Neural cell (in vitro differentiated cells): ENCODE results near the gene STXBP1. TPM values are rescaled to one million over a fixed set of nuclear protein-coding genes. Genes with fewer than 3 reads are reported as not detected.

ENCODE experiments used
- H2AFZ ChIP-seq: fragments of 200-600, 300-800 bp; sonication (generic), shearing (Covaris generic); 2 replicates; pipeline ENCODE4 v1.6.0; 2014; ENCODE audit warnings: low read depth, mild to moderate bottlenecking, antibody characterized with exemption, low read length, moderate library complexity
- H3F3A ChIP-seq: fragments of 200-600 bp; shearing (Covaris generic); 2 replicates; pipeline ENCODE4 v1.6.1; 2016; ENCODE audit warnings: mild to moderate bottlenecking, moderate library complexity, mixed read lengths, antibody characterized with exemption, low read length; ENCODE audit not compliant: insufficient read depth, poor library complexity, severe bottlenecking
- H3K27ac ChIP-seq: fragments of 200-600, 300-800 bp; sonication (generic), shearing (Covaris generic); 2 replicates; pipeline ENCODE4 v1.5.1; 2014; ENCODE audit warnings: mild to moderate bottlenecking, low read length, moderate library complexity
- H3K27me3 ChIP-seq: fragments of 300-800, 200-600 bp; sonication (generic), shearing (Covaris generic); 2 replicates; pipeline ENCODE4 v1.6.0; 2014; ENCODE audit warnings: mild to moderate bottlenecking, low read depth, low read length, moderate library complexity; ENCODE audit not compliant: insufficient read depth
- H3K36me3 ChIP-seq: fragments of 300-800, 200-600 bp; sonication (generic), shearing (Covaris generic); 2 replicates; pipeline ENCODE4 v1.5.1; 2014; ENCODE audit warnings: mild to moderate bottlenecking, antibody characterized with exemption, low read length, moderate library complexity; ENCODE audit not compliant: insufficient read depth
- H3K4me2 ChIP-seq: fragments of 300-800, 200-600 bp; sonication (generic), shearing (Covaris generic); 2 replicates; pipeline ENCODE4 v1.6.0; 2014; ENCODE audit warnings: mild to moderate bottlenecking, low read length
- H3K4me3 ChIP-seq: fragments of 300-800, 200-600 bp; sonication (generic), shearing (Covaris generic); 2 replicates; pipeline ENCODE4 v1.5.1; 2014; ENCODE audit warnings: mild to moderate bottlenecking, low read length, moderate library complexity
- H3K79me2 ChIP-seq: fragments of 200-600 bp; shearing (Covaris generic); replicated peaks from 2 replicates; pipeline ENCODE4 v1.6.0; 2014; ENCODE audit warnings: mild to moderate bottlenecking, low read length, moderate library complexity; ENCODE audit not compliant: insufficient read depth
- H3K9ac ChIP-seq: fragments of 300-800, 200-600 bp; sonication (generic), shearing (Covaris generic); 2 replicates; pipeline ENCODE4 v1.6.1; 2016; ENCODE audit warnings: mild to moderate bottlenecking, low read length, mixed read lengths
- H3K9me2 ChIP-seq: fragments of 200-600 bp; shearing (Covaris generic); 2 replicates; pipeline ENCODE4 v1.6.1; 2016; ENCODE audit warnings: mild to moderate bottlenecking, low read length, mixed read lengths; ENCODE audit not compliant: insufficient read depth
- H3K9me3 ChIP-seq: fragments of 200-600, 300-800 bp; sonication (generic), shearing (Covaris generic); 2 replicates; pipeline ENCODE4 v1.6.1; 2016; ENCODE audit warnings: mild to moderate bottlenecking, mixed run types, low read length, moderate library complexity, mixed read lengths
- H4K20me1 ChIP-seq: fragments of 200-600 bp; shearing (Covaris generic); 2 replicates; pipeline ENCODE4 v1.6.1; 2016; ENCODE audit warnings: mild to moderate bottlenecking, mixed run types; ENCODE audit not compliant: insufficient read depth
- EP300 ChIP-seq: fragments of 450-650 bp; conservative IDR thresholded peaks from 2 replicates; pipeline ENCODE4 v1.6.1; 2014; ENCODE audit warnings: antibody characterized with exemption, mild to moderate bottlenecking, moderate library complexity; ENCODE audit not compliant: poor library complexity, severe bottlenecking
- EZH2 ChIP-seq: fragments of 200-600, 300-800 bp; shearing (Covaris generic), sonication (generic); IDR thresholded peaks from 2 replicates; pipeline ENCODE4 v1.6.1; 2014; ENCODE audit warnings: antibody characterized with exemption, low read length, borderline replicate concordance, mild to moderate bottlenecking; ENCODE audit not compliant: insufficient read depth, poor library complexity, severe bottlenecking
- MXI1 ChIP-seq: fragments of 450-650 bp; conservative IDR thresholded peaks from 2 replicates; pipeline ENCODE4 v1.6.1; 2014; ENCODE audit warnings: antibody characterized with exemption, mild to moderate bottlenecking; ENCODE audit not compliant: poor library complexity, severe bottlenecking
- POLR2AphosphoS5 ChIP-seq: IDR thresholded peaks from 2 replicates; pipeline ENCODE4 v1.6.1; 2012
- RAD21 ChIP-seq: fragments of 450-650 bp; conservative IDR thresholded peaks from 2 replicates; pipeline ENCODE4 v1.6.1; 2014; ENCODE audit warnings: antibody characterized with exemption, mild to moderate bottlenecking, moderate library complexity
- SMC3 ChIP-seq: fragments of 450-650 bp; conservative IDR thresholded peaks from 2 replicates; pipeline ENCODE4 v1.6.1; 2014; ENCODE audit warnings: antibody characterized with exemption, mild to moderate bottlenecking, moderate library complexity; ENCODE audit not compliant: poor library complexity
- TAF1 ChIP-seq: IDR thresholded peaks from 2 replicates; pipeline ENCODE4 v1.6.1; 2012; ENCODE audit warnings: low read depth
- polyA plus RNA-seq: library from polyadenylated mRNA; depleted of rRNA; stranded (reverse); fragments of >200 nt; gene quantifications from 2 replicates; pipeline ENCODE4 v1.2.3, GENCODE V29; 2014
- TF ChIP-seq, protein P1 (sequence below): IDR thresholded peaks from 2 replicates; pipeline ENCODE4 v1.6.1; 2012; ENCODE audit warnings: borderline replicate concordance
- TF ChIP-seq, protein P2 (sequence below): fragments of 450-650 bp; IDR thresholded peaks from 2 replicates; pipeline ENCODE4 v1.5.1; 2014; ENCODE audit warnings: antibody characterized with exemption, mild to moderate bottlenecking, moderate library complexity; ENCODE audit not compliant: poor library complexity, severe bottlenecking

Gene STXBP1
- polyA plus RNA-seq, 1 donor from 2014 or later, result 42.5 TPM

DNA sequence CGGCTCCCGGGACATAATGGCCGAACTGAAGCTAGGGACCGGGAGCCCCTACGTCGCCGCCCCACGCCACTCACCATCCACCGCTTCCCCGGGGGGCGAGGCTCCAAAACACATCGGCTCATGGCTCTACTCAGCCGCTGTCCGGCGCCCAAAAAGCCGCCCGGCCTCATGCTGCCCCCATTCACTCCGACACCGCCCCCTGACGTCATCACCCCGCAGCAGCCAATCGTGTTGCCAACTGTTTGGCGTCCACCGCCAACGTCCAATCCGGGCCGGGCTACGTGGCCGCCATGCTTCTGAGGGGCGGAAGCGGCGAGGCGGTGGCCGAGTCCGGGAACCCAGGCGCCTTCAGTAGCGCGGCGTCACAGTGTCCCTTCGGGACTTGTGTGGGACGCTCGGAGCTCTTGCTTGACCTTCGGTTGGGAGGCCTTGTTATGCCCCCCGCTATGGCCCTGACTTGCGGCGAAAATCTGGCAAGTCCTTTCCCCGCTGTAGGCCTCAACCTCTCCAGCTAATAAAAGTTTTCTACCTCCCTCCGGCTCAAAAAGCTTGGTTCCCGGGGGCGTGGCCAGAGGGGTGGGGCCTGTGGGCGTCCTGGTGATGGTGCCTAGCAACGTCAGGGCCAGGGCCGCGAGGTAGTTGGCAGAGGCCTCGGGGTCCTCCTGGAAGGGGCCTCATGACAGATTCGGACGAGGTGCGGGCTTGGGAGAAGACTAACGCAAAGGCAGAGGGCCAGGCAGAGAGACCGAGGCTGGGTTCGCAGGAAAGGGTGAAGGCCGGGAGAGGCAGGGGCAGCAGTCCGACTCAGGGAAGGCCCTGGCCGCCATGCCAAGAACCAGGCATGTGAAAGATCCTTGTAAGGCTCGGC is 103.6 kb downstream of the STXBP1 start, which contains the start of the genes PTRH1 and TTC16:
Gene PTRH1 (minus strand): TSS at position 194 of the 868 bp plus-strand sequence. CDS start 24 bp downstream, at position 170.
Gene TTC16 (plus strand): TSS at position 610 of the 868 bp plus-strand sequence. CDS start 67 bp downstream, at position 677.
- Histone ChIP-seq H4K20me1 (no peaks in the 10 kb centered on the region), H3K36me3 (no peaks in the 10 kb centered on the region), H2AFZ (peak within 1 kb of the TSS; percentile 75), H3K4me3 (peak within 1 kb of the TSS; percentile 87), H3F3A (no peaks in the 10 kb centered on the region), H3K9me2 (no peaks in the 10 kb centered on the region), H3K27me3 (no peaks in the 10 kb centered on the region), H3K9ac (peak within 1 kb of the TSS; percentile 62), H3K4me2 (peak within 1 kb of the TSS; percentile 34), H3K79me2 (no peaks in the 10 kb centered on the region), H3K9me3 (no peaks in the 10 kb centered on the region), H3K27ac (no peak within 1 kb of the TSS)
- TF ChIP-seq TAF1 (no peak), MXI1 (peak; percentile 78), EP300 (no peak), SMC3 (no peak), RAD21 (no peak), EZH2 (no peak), POLR2AphosphoS5 (peak; percentile 34)
- TF ChIP-seq, protein P1, sequence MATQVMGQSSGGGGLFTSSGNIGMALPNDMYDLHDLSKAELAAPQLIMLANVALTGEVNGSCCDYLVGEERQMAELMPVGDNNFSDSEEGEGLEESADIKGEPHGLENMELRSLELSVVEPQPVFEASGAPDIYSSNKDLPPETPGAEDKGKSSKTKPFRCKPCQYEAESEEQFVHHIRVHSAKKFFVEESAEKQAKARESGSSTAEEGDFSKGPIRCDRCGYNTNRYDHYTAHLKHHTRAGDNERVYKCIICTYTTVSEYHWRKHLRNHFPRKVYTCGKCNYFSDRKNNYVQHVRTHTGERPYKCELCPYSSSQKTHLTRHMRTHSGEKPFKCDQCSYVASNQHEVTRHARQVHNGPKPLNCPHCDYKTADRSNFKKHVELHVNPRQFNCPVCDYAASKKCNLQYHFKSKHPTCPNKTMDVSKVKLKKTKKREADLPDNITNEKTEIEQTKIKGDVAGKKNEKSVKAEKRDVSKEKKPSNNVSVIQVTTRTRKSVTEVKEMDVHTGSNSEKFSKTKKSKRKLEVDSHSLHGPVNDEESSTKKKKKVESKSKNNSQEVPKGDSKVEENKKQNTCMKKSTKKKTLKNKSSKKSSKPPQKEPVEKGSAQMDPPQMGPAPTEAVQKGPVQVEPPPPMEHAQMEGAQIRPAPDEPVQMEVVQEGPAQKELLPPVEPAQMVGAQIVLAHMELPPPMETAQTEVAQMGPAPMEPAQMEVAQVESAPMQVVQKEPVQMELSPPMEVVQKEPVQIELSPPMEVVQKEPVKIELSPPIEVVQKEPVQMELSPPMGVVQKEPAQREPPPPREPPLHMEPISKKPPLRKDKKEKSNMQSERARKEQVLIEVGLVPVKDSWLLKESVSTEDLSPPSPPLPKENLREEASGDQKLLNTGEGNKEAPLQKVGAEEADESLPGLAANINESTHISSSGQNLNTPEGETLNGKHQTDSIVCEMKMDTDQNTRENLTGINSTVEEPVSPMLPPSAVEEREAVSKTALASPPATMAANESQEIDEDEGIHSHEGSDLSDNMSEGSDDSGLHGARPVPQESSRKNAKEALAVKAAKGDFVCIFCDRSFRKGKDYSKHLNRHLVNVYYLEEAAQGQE, result no peak
- TF ChIP-seq, protein P2, sequence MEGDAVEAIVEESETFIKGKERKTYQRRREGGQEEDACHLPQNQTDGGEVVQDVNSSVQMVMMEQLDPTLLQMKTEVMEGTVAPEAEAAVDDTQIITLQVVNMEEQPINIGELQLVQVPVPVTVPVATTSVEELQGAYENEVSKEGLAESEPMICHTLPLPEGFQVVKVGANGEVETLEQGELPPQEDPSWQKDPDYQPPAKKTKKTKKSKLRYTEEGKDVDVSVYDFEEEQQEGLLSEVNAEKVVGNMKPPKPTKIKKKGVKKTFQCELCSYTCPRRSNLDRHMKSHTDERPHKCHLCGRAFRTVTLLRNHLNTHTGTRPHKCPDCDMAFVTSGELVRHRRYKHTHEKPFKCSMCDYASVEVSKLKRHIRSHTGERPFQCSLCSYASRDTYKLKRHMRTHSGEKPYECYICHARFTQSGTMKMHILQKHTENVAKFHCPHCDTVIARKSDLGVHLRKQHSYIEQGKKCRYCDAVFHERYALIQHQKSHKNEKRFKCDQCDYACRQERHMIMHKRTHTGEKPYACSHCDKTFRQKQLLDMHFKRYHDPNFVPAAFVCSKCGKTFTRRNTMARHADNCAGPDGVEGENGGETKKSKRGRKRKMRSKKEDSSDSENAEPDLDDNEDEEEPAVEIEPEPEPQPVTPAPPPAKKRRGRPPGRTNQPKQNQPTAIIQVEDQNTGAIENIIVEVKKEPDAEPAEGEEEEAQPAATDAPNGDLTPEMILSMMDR, result peak; percentile 9

DNA sequence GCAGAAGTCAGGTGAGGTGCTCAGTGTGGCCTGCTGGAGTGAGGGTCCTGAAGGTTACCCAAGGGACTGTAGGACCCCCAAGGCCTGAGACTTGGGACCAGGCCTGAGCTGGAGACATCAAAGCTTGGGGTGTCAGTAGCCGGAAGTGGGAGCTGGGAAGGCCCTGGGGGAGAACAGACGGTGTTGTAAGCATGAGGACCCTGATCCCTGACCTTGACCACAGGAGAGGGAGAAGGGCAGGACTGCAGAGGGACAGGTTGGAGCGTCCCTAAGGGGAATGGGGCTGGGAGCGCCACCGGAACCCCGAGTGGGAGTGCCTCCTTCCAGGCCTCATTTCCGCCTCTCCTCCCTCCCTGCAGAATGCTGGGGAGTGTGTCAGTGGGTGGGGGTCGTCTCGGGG is 104.3 kb downstream of the STXBP1 start:
- H3K27ac ChIP-seq, result no peak overlapping the region
- H3K9me2 ChIP-seq, result no peaks in the 10 kb centered on the region
- peak overlapping the region; percentile 75 for H2AFZ ChIP-seq
- H3F3A ChIP-seq, result no peaks in the 10 kb centered on the region
- TF ChIP-seq, protein P2, result no peak
- no peak for TF ChIP-seq SMC3
- TF ChIP-seq EP300, result no peak
- TF ChIP-seq POLR2AphosphoS5, result no peak
- no peak for TF ChIP-seq MXI1
- no peak for TF ChIP-seq RAD21
- TF ChIP-seq TAF1, result no peak
- H3K36me3 ChIP-seq, result no peaks in the 10 kb centered on the region
- H3K4me2 ChIP-seq, result peak overlapping the region; percentile 34
- H3K27me3 ChIP-seq, result no peaks in the 10 kb centered on the region
- H3K79me2 ChIP-seq, result no peaks in the 10 kb centered on the region
- H3K9ac ChIP-seq, result peak overlapping the region; percentile 62
- H4K20me1 ChIP-seq, result no peaks in the 10 kb centered on the region
- H3K9me3 ChIP-seq, result no peaks in the 10 kb centered on the region
- H3K4me3 ChIP-seq, result peak overlapping the region; percentile 87
